ENCODE measurements around the gene NDC80. TPM values are rescaled to one million over a fixed set of nuclear protein-coding genes. Genes with fewer than 3 reads are reported as not detected.

NDC80 gene

GRCh38 chr18:2662990-2663389 is 91.6 kb downstream of the NDC80 start:
- no peak overlapping the region for H3K4me3 ChIP-seq (ENCODE audit: low read length in 2 of 2)
- peaks cover under 1 to 78% of the 10 kb centered on the region in 2 donors for H3K36me3 ChIP-seq (replicated peaks in 1 of 2; ENCODE audit: control insufficient read depth in 2 of 2, insufficient read depth in 2 of 2, low read length in 2 of 2)
- H3K27ac ChIP-seq (replicated peaks; ENCODE audit: low read length): no peak overlapping the region
- H4K8ac ChIP-seq (ENCODE audit: low read depth, low read length): no peak overlapping the region
- H2AFZ ChIP-seq (ENCODE audit: low read length): no peak overlapping the region
- WGBS, 2 donors (ENCODE audit: extremely low coverage in 2 of 2, insufficient read length in 2 of 2, insufficient replicate concordance in 1 of 2): no CpG with 5 or more reads among the region's 5 CpGs
- no peak overlapping the region for H3K23ac ChIP-seq (ENCODE audit: low read depth, low read length, poor library complexity)
- no peak overlapping the region for H2BK120ac ChIP-seq (ENCODE audit: low read depth, low read length)
- peaks cover 0 to 16% of the 10 kb centered on the region in 2 donors for H3K9me3 ChIP-seq (replicated peaks in 1 of 2; ENCODE audit: control insufficient read depth in 2 of 2, insufficient read depth in 1 of 2, low read depth in 1 of 2, low read length in 2 of 2)
- H3K18ac ChIP-seq (ENCODE audit: low read length): no peak overlapping the region
- H3K4me2 ChIP-seq (ENCODE audit: insufficient read depth, low read length, poor library complexity, severe bottlenecking): no peak overlapping the region
- H3K4ac ChIP-seq (ENCODE audit: low read length): no peak overlapping the region
- no peak overlapping the region for H2BK15ac ChIP-seq (ENCODE audit: low read length)
- H2BK5ac ChIP-seq (ENCODE audit: low read length): no peak overlapping the region
- H3K27me3 ChIP-seq (ENCODE audit: control insufficient read depth in 3 of 3, insufficient read depth in 3 of 3, low read depth in 1 of 3, low read length in 3 of 3): no peaks in the 10 kb centered on the region
- H3K4me1 ChIP-seq (ENCODE audit: control insufficient read depth in 2 of 2, insufficient read depth in 1 of 2, low read depth in 1 of 2, low read length in 2 of 2): peaks cover 0 to 2% of the 10 kb centered on the region in 2 donors
- H4K91ac ChIP-seq (ENCODE audit: low read depth, low read length, poor library complexity): no peak overlapping the region
- H3K9ac ChIP-seq (ENCODE audit: low read depth, low read length, poor library complexity): no peak overlapping the region
- H3K79me1 ChIP-seq (ENCODE audit: low read depth, low read length): peaks cover 7% of the 10 kb centered on the region
- no peak overlapping the region for H2AK5ac ChIP-seq (ENCODE audit: low read depth, low read length)
- H2BK12ac ChIP-seq (ENCODE audit: low read length): no peak overlapping the region
- no peak for DNase-seq (ENCODE audit: low spot score)
- H3K14ac ChIP-seq (ENCODE audit: low read length): no peak overlapping the region

Small RNA genes within 50 kb of the gene (small RNA-seq; reads per million reads assigned to genes)
- not detected for gene RF00019 (ENCODE audit: insufficient read depth)
- gene RF01233 (ENCODE audit: insufficient read depth): not detected
- not detected for gene RNU6-340P (ENCODE audit: insufficient read depth)
